ENCODE results near the gene SMIM33. TPM values are rescaled to one million over a fixed set of nuclear protein-coding genes. Genes with fewer than 3 reads are reported as not detected.

Gene SMIM33
- total and polyA plus RNA-seq, 7 donors: 4.7 to 5.1 (median 4.8) TPM; not detected in 4

DNA sequence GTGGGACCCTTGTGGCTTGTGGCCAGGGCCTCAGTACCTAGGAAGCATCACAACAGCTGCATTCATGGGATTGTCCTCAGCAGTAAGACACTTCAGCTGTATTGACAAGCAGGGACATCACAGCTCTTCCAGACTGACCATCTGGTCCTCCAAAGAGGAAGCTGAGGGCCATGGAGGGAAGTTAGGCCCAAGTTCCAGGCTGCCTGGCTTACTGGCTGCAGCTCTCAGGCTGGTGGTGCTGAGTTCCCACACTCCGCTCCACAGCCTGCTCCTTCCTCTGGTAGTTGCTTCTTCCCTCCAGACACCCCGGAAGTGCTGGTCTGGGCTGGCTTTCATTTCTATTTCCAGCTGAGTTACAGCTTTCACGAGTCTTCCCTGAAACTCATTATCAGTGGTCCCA is 17.5 kb downstream of the SMIM33 start:
- no peaks in the 10 kb centered on the region for H3K9me3 ChIP-seq
- no peak overlapping the region for H3K4me3 ChIP-seq
- TF ChIP-seq EP300 (IDR thresholded peaks at IDR 0.05) (no peak), POLR2AphosphoS5 (IDR thresholded peaks at IDR 0.05) (no peak), POLR2A (IDR thresholded peaks at IDR 0.05) (no peak)
- peak overlapping the region in 3 of 4 donors; percentile 21 to 49 (median 41) for H3K27ac ChIP-seq
- 66 to 85% methylated on average over 3 of the region's 3 CpGs for WGBS, 2 donors
- peaks cover 0 to 6% (median 2%) of the 10 kb centered on the region in 4 donors for H3K4me1 ChIP-seq
- H3K36me3 ChIP-seq: no peaks in the 10 kb centered on the region
- no peaks in the 10 kb centered on the region for H3K27me3 ChIP-seq
- DNase-seq: peak; percentile 77
- intact Hi-C loops (cut with DNase I): no loop called here

DNA sequence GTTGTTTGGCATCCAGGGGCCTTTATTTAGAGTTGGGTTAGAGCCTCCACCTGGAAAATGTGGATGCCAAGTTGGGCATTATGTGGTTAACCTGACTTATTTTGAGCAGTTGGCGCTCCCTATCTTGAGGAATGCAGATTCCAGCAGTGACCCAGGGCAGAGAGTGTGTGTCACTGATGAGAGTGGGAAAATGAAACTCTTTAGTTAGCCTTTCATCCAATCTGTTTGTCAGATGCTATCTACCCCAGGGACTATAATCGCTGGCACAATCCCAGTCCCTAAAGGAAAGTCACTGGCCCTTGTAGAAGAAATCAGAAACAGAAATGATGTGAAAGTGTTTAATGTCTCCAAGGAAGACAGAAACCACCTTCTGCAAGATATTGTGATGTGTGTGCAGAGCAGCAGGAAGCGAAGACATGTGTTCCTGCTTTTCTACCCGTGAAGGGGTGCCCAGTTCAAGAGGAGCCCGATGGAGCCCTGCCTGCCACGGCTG is 21.9 kb downstream of the SMIM33 start:
- H3K4me1 ChIP-seq: peaks cover 0 to 6% (median 2%) of the 10 kb centered on the region in 4 donors
- no peak for DNase-seq
- intact Hi-C loops (cut with DNase I): no loop called here
- peak overlapping the region in 1 of 4 donors; percentile 38 for H3K27ac ChIP-seq
- WGBS, 2 donors: 23 to 27% methylated on average over 6 of the region's 6 CpGs
- no peaks in the 10 kb centered on the region for H3K36me3 ChIP-seq
- no peak overlapping the region for H3K4me3 ChIP-seq
- TF ChIP-seq POLR2AphosphoS5 (IDR thresholded peaks at IDR 0.05) (no peak), EP300 (IDR thresholded peaks at IDR 0.05) (no peak), POLR2A (IDR thresholded peaks at IDR 0.05) (no peak)
- TF ChIP-seq, protein P1, sequence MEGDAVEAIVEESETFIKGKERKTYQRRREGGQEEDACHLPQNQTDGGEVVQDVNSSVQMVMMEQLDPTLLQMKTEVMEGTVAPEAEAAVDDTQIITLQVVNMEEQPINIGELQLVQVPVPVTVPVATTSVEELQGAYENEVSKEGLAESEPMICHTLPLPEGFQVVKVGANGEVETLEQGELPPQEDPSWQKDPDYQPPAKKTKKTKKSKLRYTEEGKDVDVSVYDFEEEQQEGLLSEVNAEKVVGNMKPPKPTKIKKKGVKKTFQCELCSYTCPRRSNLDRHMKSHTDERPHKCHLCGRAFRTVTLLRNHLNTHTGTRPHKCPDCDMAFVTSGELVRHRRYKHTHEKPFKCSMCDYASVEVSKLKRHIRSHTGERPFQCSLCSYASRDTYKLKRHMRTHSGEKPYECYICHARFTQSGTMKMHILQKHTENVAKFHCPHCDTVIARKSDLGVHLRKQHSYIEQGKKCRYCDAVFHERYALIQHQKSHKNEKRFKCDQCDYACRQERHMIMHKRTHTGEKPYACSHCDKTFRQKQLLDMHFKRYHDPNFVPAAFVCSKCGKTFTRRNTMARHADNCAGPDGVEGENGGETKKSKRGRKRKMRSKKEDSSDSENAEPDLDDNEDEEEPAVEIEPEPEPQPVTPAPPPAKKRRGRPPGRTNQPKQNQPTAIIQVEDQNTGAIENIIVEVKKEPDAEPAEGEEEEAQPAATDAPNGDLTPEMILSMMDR (IDR thresholded peaks at IDR 0.05): no peak
- H3K27me3 ChIP-seq: no peaks in the 10 kb centered on the region
- no peaks in the 10 kb centered on the region for H3K9me3 ChIP-seq

DNA sequence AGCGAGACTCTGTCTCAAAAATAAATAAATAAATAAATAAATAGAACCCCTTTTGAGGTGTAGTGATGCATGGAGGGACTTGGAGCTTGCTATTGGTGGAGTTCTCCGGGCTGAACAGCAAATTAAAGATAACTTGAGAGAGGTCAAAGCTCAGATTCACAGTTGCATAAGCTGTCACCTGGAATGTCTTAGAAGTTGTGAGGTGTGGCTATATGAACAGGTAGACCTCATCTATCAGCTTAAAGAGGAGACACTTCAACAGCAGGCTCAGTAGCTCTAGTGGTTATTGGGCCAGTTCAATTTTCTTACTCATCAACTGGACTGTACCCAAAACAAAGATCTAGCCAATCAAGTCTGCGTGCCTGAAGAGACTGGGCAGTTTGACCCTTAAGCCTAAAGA is 23.5 kb downstream of the SMIM33 start:
- no peaks in the 10 kb centered on the region for H3K9me3 ChIP-seq
- no peak overlapping the region for H3K4me3 ChIP-seq
- H3K27ac ChIP-seq: no peak overlapping the region
- intact Hi-C loops (cut with DNase I): no loop called here
- TF ChIP-seq, protein P1 (IDR thresholded peaks at IDR 0.05): no peak
- TF ChIP-seq EP300 (IDR thresholded peaks at IDR 0.05) (no peak), POLR2AphosphoS5 (IDR thresholded peaks at IDR 0.05) (no peak), POLR2A (IDR thresholded peaks at IDR 0.05) (no peak)
- 74 to 87% methylated on average over 3 of the region's 3 CpGs for WGBS, 2 donors
- H3K36me3 ChIP-seq: no peaks in the 10 kb centered on the region
- no peak for DNase-seq
- no peaks in the 10 kb centered on the region for H3K27me3 ChIP-seq
- peaks cover 0 to 6% (median 2%) of the 10 kb centered on the region in 4 donors for H3K4me1 ChIP-seq

DNA sequence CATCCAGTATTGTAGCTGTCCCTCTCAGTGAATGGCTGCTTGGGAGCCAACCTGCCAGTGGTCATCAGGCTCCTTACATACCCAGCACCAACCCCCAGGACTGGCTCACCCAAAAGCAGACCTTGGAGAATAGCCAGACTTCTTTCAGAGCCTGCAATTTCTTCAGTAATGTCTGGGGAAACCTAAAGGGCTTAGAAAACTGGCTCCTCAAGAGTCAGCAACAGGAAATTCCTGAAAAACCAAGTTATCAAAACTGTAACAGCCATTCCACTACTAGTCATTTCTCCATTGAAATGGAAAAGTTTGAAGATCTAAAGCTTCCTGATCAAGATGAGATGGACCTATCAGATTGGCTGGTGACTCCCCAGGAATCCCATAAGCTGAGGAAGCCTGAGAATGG is 24.0 kb downstream of the SMIM33 start:
- Histone ChIP-seq H3K9me3 (no peaks in the 10 kb centered on the region), H3K27me3 (no peaks in the 10 kb centered on the region), H3K4me3 (no peak overlapping the region), H3K36me3 (no peaks in the 10 kb centered on the region), H3K4me1 (peaks cover 0 to 6% (median 2%) of the 10 kb centered on the region in 4 donors), H3K27ac (peak overlapping the region in 1 of 4 donors; percentile 24)
- intact Hi-C loops (cut with DNase I): no loop called here
- DNase-seq: no peak
- TF ChIP-seq EP300 (IDR thresholded peaks at IDR 0.05) (no peak), POLR2AphosphoS5 (IDR thresholded peaks at IDR 0.05) (no peak), POLR2A (IDR thresholded peaks at IDR 0.05) (no peak)
- TF ChIP-seq, protein P1 (IDR thresholded peaks at IDR 0.05): no peak

DNA sequence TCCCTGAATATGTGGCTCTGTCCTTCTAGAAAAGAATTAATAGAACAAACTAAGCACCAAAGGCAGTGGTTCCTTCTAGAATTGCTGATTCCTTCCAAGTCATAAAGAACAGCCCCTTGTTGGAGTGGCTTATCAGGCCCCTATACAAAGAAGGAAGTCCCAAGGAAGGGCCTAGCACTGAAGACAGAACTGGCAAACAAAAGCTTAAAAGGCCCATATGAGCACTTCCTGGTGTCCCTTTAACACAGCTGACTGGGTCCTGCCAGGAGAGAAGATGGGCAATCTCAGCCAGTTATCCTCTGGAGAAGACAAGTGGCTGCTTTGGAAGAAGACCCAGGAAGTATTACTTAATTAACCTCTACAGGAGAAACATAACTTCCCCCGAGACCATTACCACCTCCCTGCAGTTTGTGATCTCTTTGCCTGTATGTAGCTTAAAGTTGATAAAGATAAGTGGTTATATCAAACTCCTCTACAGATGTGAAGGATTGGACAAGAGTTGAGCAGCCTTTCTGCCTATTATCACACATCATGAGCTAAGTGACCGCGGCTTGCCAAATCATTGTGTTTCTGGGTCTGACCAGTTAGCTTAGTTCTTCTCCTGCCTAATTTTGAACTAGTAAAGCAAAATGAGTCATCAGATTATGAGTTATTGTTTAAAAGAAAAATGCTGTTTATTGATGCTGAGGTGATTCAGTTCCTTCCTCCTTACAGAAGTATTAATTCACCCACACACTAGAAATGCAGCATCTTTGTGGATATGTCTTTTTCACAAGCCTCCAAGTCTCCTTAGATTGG is 25.0 kb downstream of the SMIM33 start:
- H3K4me3 ChIP-seq: no peak overlapping the region
- H3K36me3 ChIP-seq: no peaks in the 10 kb centered on the region
- peak overlapping the region in 1 of 4 donors; percentile 24 for H3K27ac ChIP-seq
- no peaks in the 10 kb centered on the region for H3K27me3 ChIP-seq
- TF ChIP-seq, protein P1 (IDR thresholded peaks at IDR 0.05): no peak
- TF ChIP-seq EP300 (IDR thresholded peaks at IDR 0.05) (no peak), POLR2AphosphoS5 (IDR thresholded peaks at IDR 0.05) (no peak), POLR2A (IDR thresholded peaks at IDR 0.05) (no peak)
- peaks cover 0 to 6% (median 2%) of the 10 kb centered on the region in 4 donors for H3K4me1 ChIP-seq
- WGBS, 2 donors: 83 to 95% methylated on average over 3 of the region's 3 CpGs
- no peaks in the 10 kb centered on the region for H3K9me3 ChIP-seq
- DNase-seq: no peak
- intact Hi-C loops (cut with DNase I): no loop called here

All from sigmoid colon (tissue), 7 donors.